CD4-positive, alpha-beta memory T cell (primary cell): ENCODE data around the gene NCAN. TPM values are rescaled to one million over a fixed set of nuclear protein-coding genes. Genes with fewer than 3 reads are reported as not detected.
"Not testable (repeated sequence)": the region's sequence is repeated elsewhere in the genome, so short reads cannot be mapped to it uniquely, and the experiment has no call there.

Experiments used
- CTCF ChIA-PET: fragments of 350-600 bp; sonication (Branson Sonifier 250); formaldehyde crosslinking; loops from one replicate; lab custom pipeline; 2021; ENCODE audit warnings: inconsistent platforms; ENCODE audit not compliant: partially characterized antibody; lab: Charles Lee
- POLR2A ChIA-PET: fragments of 350-600 bp; sonication (Branson Sonifier 250); formaldehyde crosslinking; loops from one replicate; lab custom pipeline; 2021; ENCODE audit not compliant: partially characterized antibody; lab: Charles Lee
- DNase-seq, 5 donors: peaks; one replicate each; pipeline versions ENCODE4 v3.0.0 to v3.0.0-alpha.2; 2020 to 2022; ENCODE audit warnings: mixed read lengths in 1 of 5
- H3K27ac ChIP-seq: one replicate; pipeline ENCODE4 v1.7.0; 2013; ENCODE audit warnings: low read depth, low read length
- H3K27me3 ChIP-seq: 2 replicates; pipeline ENCODE4 v1.7.0; 2013; ENCODE audit warnings: mild to moderate bottlenecking, low read length, moderate library complexity; ENCODE audit not compliant: insufficient read depth
- H3K36me3 ChIP-seq: 2 replicates; pipeline ENCODE4 v1.7.0; 2013; ENCODE audit warnings: mild to moderate bottlenecking, low read length, moderate library complexity; ENCODE audit not compliant: insufficient read depth
- H3K4me1 ChIP-seq: 2 replicates; pipeline ENCODE4 v1.7.0; 2013; ENCODE audit warnings: mild to moderate bottlenecking, low read length, moderate library complexity; ENCODE audit not compliant: insufficient read depth
- H3K4me3 ChIP-seq, 2 donors: one replicate each; pipeline ENCODE4 v1.7.0; 2013; ENCODE audit warnings: low read length in 2 of 2, mild to moderate bottlenecking in 1 of 2
- H3K9me3 ChIP-seq, 2 donors: one replicate each; pipeline ENCODE4 v1.7.0; 2013; ENCODE audit warnings: low read length in 2 of 2, control low read depth in 1 of 2; ENCODE audit not compliant: control insufficient read depth in 1 of 2
- H3K27ac Mint-ChIP-seq, 7 donors: one replicate each; pipeline ENCODE4 v1.8.0; 2020 to 2021; ENCODE audit warnings: mixed read lengths in 7 of 7, mild to moderate bottlenecking in 6 of 7, inconsistent platforms in 3 of 7, moderate library complexity in 3 of 7
- H3K27me3 Mint-ChIP-seq, 2 donors: one replicate each; pipeline ENCODE4 v1.8.0; 2020 to 2021; ENCODE audit warnings: mixed read lengths in 2 of 2
- H3K36me3 Mint-ChIP-seq, 2 donors: one replicate each; pipeline ENCODE4 v1.8.0; 2020 to 2021; ENCODE audit warnings: mixed read lengths in 2 of 2, inconsistent platforms in 1 of 2, mild to moderate bottlenecking in 1 of 2
- H3K4me1 Mint-ChIP-seq, 4 donors: one replicate each; pipeline ENCODE4 v1.8.0; 2020 to 2021; ENCODE audit warnings: mixed read lengths in 4 of 4, mild to moderate bottlenecking in 1 of 4
- H3K4me3 Mint-ChIP-seq, 8 donors: one replicate each; pipeline ENCODE4 v1.8.0; 2020 to 2021; ENCODE audit warnings: mixed read lengths in 8 of 8, mild to moderate bottlenecking in 7 of 8, moderate library complexity in 6 of 8, inconsistent platforms in 3 of 8
- H3K9me3 Mint-ChIP-seq, 8 donors: one replicate each; pipeline ENCODE4 v1.8.0; 2020 to 2021; ENCODE audit warnings: mixed read lengths in 8 of 8, mild to moderate bottlenecking in 5 of 8, inconsistent platforms in 3 of 8, moderate library complexity in 1 of 8
- intact Hi-C: fragments of 100-400 bp; cut with micrococcal nuclease; formaldehyde crosslinking; loops from one replicate; pipeline ENCODE4 v1.15.1; 2023
- polyA plus RNA-seq, 2 donors: library from polyadenylated mRNA; unstranded; fragments of 300-500 nt; fragmentation: Illumina TruSeq; gene quantifications; one replicate each; pipeline ENCODE4 v1.2.3, GENCODE V29; 2021
- total RNA-seq, 2 experiments: library from RNA; stranded (reverse); gene quantifications; one replicate each; pipeline ENCODE4 v1.2.3, GENCODE V29; 2021

The NCAN gene
- total and polyA plus RNA-seq, 4 experiments from 2014 or later = not detected

GRCh38 chr19:19250196-19250801, 38.5 kb downstream of the NCAN start:
- H3K4me3 ChIP-seq = no peak overlapping the region
- Mint-ChIP-seq H3K27me3 (peaks cover 20 to 26% of the 10 kb centered on the region in 2 donors), H3K27ac (no peak overlapping the region), H3K36me3 (no peaks in the 10 kb centered on the region), H3K9me3 (no peaks in the 10 kb centered on the region), H3K4me1 (no peaks in the 10 kb centered on the region), H3K4me3 (no peak overlapping the region)
- CTCF ChIA-PET = no interaction called here
- DNase-seq = no peak
- H3K4me1 ChIP-seq = no peaks in the 10 kb centered on the region
- POLR2A ChIA-PET = no interaction called here
- intact Hi-C loops = no loop called here
- H3K36me3 ChIP-seq = no peaks in the 10 kb centered on the region
- H3K27ac ChIP-seq = no peak overlapping the region
- no peaks in the 10 kb centered on the region for H3K9me3 ChIP-seq
- H3K27me3 ChIP-seq = peaks cover 5% of the 10 kb centered on the region

- H3K36me3 Mint-ChIP-seq, H3K9me3 Mint-ChIP-seq, H3K4me1 Mint-ChIP-seq: not testable (repeated sequence)
Observed at GRCh38 chr19:19253409-19253808, 41.7 kb downstream of the NCAN start.

GRCh38 chr19:19256072-19256969, 44.6 kb downstream of the NCAN start:
- intact Hi-C loops = no loop called here
- Mint-ChIP-seq H3K27me3 (peaks cover 35 to 47% of the 10 kb centered on the region in 2 donors), H3K9me3 (peaks cover 0 to 7% (median under 1%) of the 10 kb centered on the region in 8 donors), H3K27ac (no peak overlapping the region), H3K36me3 (no peaks in the 10 kb centered on the region), H3K4me3 (peak overlapping the region in 2 of 8 donors; percentile 31 to 58), H3K4me1 (peaks cover 0 to 5% (median 0%) of the 10 kb centered on the region in 4 donors)
- Histone ChIP-seq H3K36me3 (no peaks in the 10 kb centered on the region), H3K27ac (no peak overlapping the region), H3K9me3 (no peaks in the 10 kb centered on the region), H3K27me3 (peaks cover 9% of the 10 kb centered on the region), H3K4me1 (no peaks in the 10 kb centered on the region), H3K4me3 (no peak overlapping the region)
- DNase-seq = no peak
- ChIA-PET CTCF (no interaction called here), POLR2A (no interaction called here)

More at GRCh38 chr19:19253409-19253808, 41.7 kb downstream of the NCAN start:
- H3K36me3 ChIP-seq, intact Hi-C loops, H3K4me1 ChIP-seq, DNase-seq, H3K4me3 ChIP-seq, H3K27ac Mint-ChIP-seq, H3K27ac ChIP-seq, CTCF ChIA-PET, H3K9me3 ChIP-seq, POLR2A ChIA-PET, H3K27me3 ChIP-seq, H3K4me3 Mint-ChIP-seq: not testable (repeated sequence)
- H3K27me3 Mint-ChIP-seq = peaks cover 29 to 38% of the 10 kb centered on the region in 2 donors

- Histone ChIP-seq H3K4me3 (no peak overlapping the region), H3K9me3 (no peaks in the 10 kb centered on the region), H3K36me3 (no peaks in the 10 kb centered on the region), H3K27me3 (peaks cover 4% of the 10 kb centered on the region), H3K27ac (no peak overlapping the region), H3K4me1 (no peaks in the 10 kb centered on the region)
- Mint-ChIP-seq H3K27me3 (peaks cover 35 to 44% of the 10 kb centered on the region in 2 donors), H3K4me1 (peaks cover 3 to 9% (median 3%) of the 10 kb centered on the region in 4 donors), H3K36me3 (no peaks in the 10 kb centered on the region), H3K27ac (no peak overlapping the region), H3K9me3 (peaks cover 0 to 7% (median under 1%) of the 10 kb centered on the region in 8 donors), H3K4me3 (no peak overlapping the region)
- no peak for DNase-seq
- intact Hi-C loops = no loop called here
- ChIA-PET CTCF (no interaction called here), POLR2A (no interaction called here)
Observed at GRCh38 chr19:19257137-19257536, 45.4 kb downstream of the NCAN start.

GRCh38 chr19:19257836-19258588, 46.3 kb downstream of the NCAN start:
- Mint-ChIP-seq H3K27me3 (peaks cover 41 to 46% of the 10 kb centered on the region in 2 donors), H3K9me3 (peaks cover 0 to 7% (median under 1%) of the 10 kb centered on the region in 8 donors), H3K27ac (no peak overlapping the region), H3K4me3 (no peak overlapping the region), H3K36me3 (no peaks in the 10 kb centered on the region), H3K4me1 (peaks cover 4 to 10% (median 6%) of the 10 kb centered on the region in 4 donors)
- CTCF ChIA-PET = no interaction called here
- no peaks in the 10 kb centered on the region for H3K9me3 ChIP-seq
- POLR2A ChIA-PET = no interaction called here
- no peak for DNase-seq
- H3K36me3 ChIP-seq = no peaks in the 10 kb centered on the region
- H3K27ac ChIP-seq = no peak overlapping the region
- intact Hi-C loops = no loop called here
- no peak overlapping the region for H3K4me3 ChIP-seq
- H3K27me3 ChIP-seq = peaks cover 4% of the 10 kb centered on the region
- H3K4me1 ChIP-seq = no peaks in the 10 kb centered on the region

GRCh38 chr19:19258589-19259338, 47.0 kb downstream of the NCAN start:
- H3K27me3 ChIP-seq = peaks cover 4% of the 10 kb centered on the region
- ChIA-PET CTCF (no interaction called here), POLR2A (no interaction called here)
- H3K27ac ChIP-seq = no peak overlapping the region
- no peaks in the 10 kb centered on the region for H3K36me3 ChIP-seq
- Mint-ChIP-seq H3K27me3 (peaks cover 42 to 47% of the 10 kb centered on the region in 2 donors), H3K9me3 (peaks cover 0 to 7% (median under 1%) of the 10 kb centered on the region in 8 donors), H3K4me3 (no peak overlapping the region), H3K4me1 (peaks cover 4 to 10% (median 6%) of the 10 kb centered on the region in 4 donors), H3K27ac (peak overlapping the region in 1 of 7 donors; percentile 39), H3K36me3 (no peaks in the 10 kb centered on the region)
- H3K4me1 ChIP-seq = no peaks in the 10 kb centered on the region
- no peak overlapping the region for H3K4me3 ChIP-seq
- DNase-seq = no peak
- intact Hi-C loops = no loop called here
- no peaks in the 10 kb centered on the region for H3K9me3 ChIP-seq
